ENCODE measurements around the gene PRM2.

Gene PRM2

GRCh38 chr16:11276896-11277593 lies 765 bp upstream of the PRM2 start:
- TF ChIP-seq POLR2AphosphoS5 (IDR thresholded peaks at IDR 0.05; ENCODE audit: low read depth, low read length) = no peak
- TF ChIP-seq FOXP2 (optimal IDR thresholded peaks at IDR 0.05; ENCODE audit: borderline replicate concordance, extremely low read depth, extremely low read length, insufficient read depth) = no peak
- no peak for TF ChIP-seq TAF1 (IDR thresholded peaks at IDR 0.05; ENCODE audit: borderline replicate concordance, insufficient read depth, low read length)
- TF ChIP-seq REST (IDR thresholded peaks at IDR 0.05; ENCODE audit: insufficient read depth in 1 of 2, low read depth in 2 of 2, low read length in 2 of 2) = no peak
- no peak for TF ChIP-seq SIN3A (IDR thresholded peaks at IDR 0.05; ENCODE audit: borderline replicate concordance, insufficient read depth, low read length)

GRCh38 chr16:11274964-11275363 lies 1.3 kb downstream of the PRM2 start:
- TF ChIP-seq REST (IDR thresholded peaks at IDR 0.05; ENCODE audit: insufficient read depth in 1 of 2, low read depth in 2 of 2, low read length in 2 of 2) = no peak
- no peak for TF ChIP-seq SIN3A (IDR thresholded peaks at IDR 0.05; ENCODE audit: borderline replicate concordance, insufficient read depth, low read length)
- TF ChIP-seq FOXP2 (optimal IDR thresholded peaks at IDR 0.05; ENCODE audit: borderline replicate concordance, extremely low read depth, extremely low read length, insufficient read depth) = no peak

- no peak for TF ChIP-seq TAF1 (IDR thresholded peaks at IDR 0.05; ENCODE audit: borderline replicate concordance, insufficient read depth, low read length)
Measured at GRCh38 chr16:11273721-11274324, 2.5 kb downstream of the PRM2 start.

GRCh38 chr16:11272921-11273720 lies 3.2 kb downstream of the PRM2 start, which contains the start of gene PRM3:
TSS of gene PRM3 (minus strand) at chr16:11273629. CDS start at chr16:11273595, 34 bp downstream.
- no peak for TF ChIP-seq SIN3A (IDR thresholded peaks at IDR 0.05; ENCODE audit: borderline replicate concordance, insufficient read depth, low read length)
- no peak for TF ChIP-seq POLR2AphosphoS5 (IDR thresholded peaks at IDR 0.05; ENCODE audit: low read depth, low read length)
- TF ChIP-seq FOXP2 (optimal IDR thresholded peaks at IDR 0.05; ENCODE audit: borderline replicate concordance, extremely low read depth, extremely low read length, insufficient read depth) = no peak
- TF ChIP-seq TAF1 (IDR thresholded peaks at IDR 0.05; ENCODE audit: borderline replicate concordance, insufficient read depth, low read length) = no peak
- no peak for TF ChIP-seq REST (IDR thresholded peaks at IDR 0.05; ENCODE audit: insufficient read depth in 1 of 2, low read depth in 2 of 2, low read length in 2 of 2)

- no peak for TF ChIP-seq FOXP2 (optimal IDR thresholded peaks at IDR 0.05; ENCODE audit: borderline replicate concordance, extremely low read depth, extremely low read length, insufficient read depth)
- no peak for TF ChIP-seq SIN3A (IDR thresholded peaks at IDR 0.05; ENCODE audit: borderline replicate concordance, insufficient read depth, low read length)
- TF ChIP-seq TAF1 (IDR thresholded peaks at IDR 0.05; ENCODE audit: borderline replicate concordance, insufficient read depth, low read length) = no peak
- no peak for TF ChIP-seq REST (IDR thresholded peaks at IDR 0.05; ENCODE audit: insufficient read depth in 1 of 2, low read depth in 2 of 2, low read length in 2 of 2)
- no peak for TF ChIP-seq POLR2AphosphoS5 (IDR thresholded peaks at IDR 0.05; ENCODE audit: low read depth, low read length)
Measured at GRCh38 chr16:11272484-11272883, 3.8 kb downstream of the PRM2 start.

Data from PFSK-1 (cell line).